Activated naive CD4-positive, alpha-beta T cell treated with anti-CD3 and anti-CD28 coated beads for 36 hours (primary cell): Measurements from ENCODE around the gene ANO2. TPM values are rescaled to one million over a fixed set of nuclear protein-coding genes. Genes with fewer than 3 reads are reported as not detected.

Source experiments
- CTCF ChIA-PET: fragments of 350-600 bp; sonication (Branson Sonifier 250); formaldehyde crosslinking; loops from one replicate; lab custom pipeline; 2021; ENCODE audit warnings: antibody characterized with exemption; lab: Charles Lee
- DNase-seq: peaks from one replicate; pipeline ENCODE4 v3.0.0-alpha.2; 2020
- H3K27ac Mint-ChIP-seq: one replicate; pipeline ENCODE4 v1.8.0; 2021; ENCODE audit warnings: mild to moderate bottlenecking, mixed read lengths
- H3K27me3 Mint-ChIP-seq: one replicate; pipeline ENCODE4 v1.8.0; 2021; ENCODE audit warnings: low read depth, mixed read lengths
- H3K36me3 Mint-ChIP-seq: one replicate; pipeline ENCODE4 v1.8.0; 2021; ENCODE audit warnings: low read depth, mixed read lengths
- H3K4me1 Mint-ChIP-seq: one replicate; pipeline ENCODE4 v1.8.0; 2021; ENCODE audit warnings: low read depth, mixed read lengths
- H3K4me3 Mint-ChIP-seq: one replicate; pipeline ENCODE4 v1.8.0; 2021; ENCODE audit warnings: mild to moderate bottlenecking, moderate library complexity, mixed read lengths
- H3K9me3 Mint-ChIP-seq: one replicate; pipeline ENCODE4 v1.8.0; 2021; ENCODE audit warnings: mixed read lengths
- intact Hi-C: fragments of 100-400 bp; cut with micrococcal nuclease; formaldehyde crosslinking; loops from one replicate; pipeline ENCODE4 v1.15.1; 2023
- total RNA-seq, 2 experiments: library from RNA; stranded (reverse); gene quantifications; one replicate each; pipeline ENCODE4 v1.2.3, GENCODE V29; 2021

Gene ANO2
- not detected for total RNA-seq

GRCh38 chr12:5945071-5946008, at the start of gene ANO2:
TSS of gene ANO2 (minus strand) at chr12:5945259. CDS start at chr12:5945217, 42 bp downstream.
- no peak within 1 kb of the TSS for H3K27ac Mint-ChIP-seq
- CTCF ChIA-PET: no interaction called here
- H3K4me3 Mint-ChIP-seq: no peak within 1 kb of the TSS
- peaks cover 48% of the 10 kb centered on the region for H3K27me3 Mint-ChIP-seq
- intact Hi-C loops: no loop called here
- H3K4me1 Mint-ChIP-seq: peaks cover 2% of the 10 kb centered on the region
- no peaks in the 10 kb centered on the region for H3K36me3 Mint-ChIP-seq
- H3K9me3 Mint-ChIP-seq: no peaks in the 10 kb centered on the region
- DNase-seq: no peak

GRCh38 chr12:5989621-5990020, 44.6 kb upstream of the ANO2 start:
- Mint-ChIP-seq H3K27ac (no peak overlapping the region), H3K9me3 (no peaks in the 10 kb centered on the region), H3K4me3 (no peak overlapping the region), H3K36me3 (no peaks in the 10 kb centered on the region), H3K27me3 (no peaks in the 10 kb centered on the region), H3K4me1 (no peaks in the 10 kb centered on the region)
- intact Hi-C loops: loop anchor here (5.0 kb wide), 1 partner anchor 208 kb away; no protein-coding TSS in a partner anchor
- DNase-seq: no peak
- CTCF ChIA-PET: interaction anchor here (0.7 to 6.6 kb wide), 17 partner anchors 10 to 296 kb away, joined by 3 to 197 read pairs (median 4); no protein-coding TSS in a partner anchor

GRCh38 chr12:5988659-5989116, 43.6 kb upstream of the ANO2 start:
- H3K36me3 Mint-ChIP-seq: no peaks in the 10 kb centered on the region
- no peaks in the 10 kb centered on the region for H3K4me1 Mint-ChIP-seq
- H3K9me3 Mint-ChIP-seq: no peaks in the 10 kb centered on the region
- no peak overlapping the region for H3K4me3 Mint-ChIP-seq
- peak; percentile 79 for DNase-seq
- intact Hi-C loops: loop anchor here (1.0 to 5.0 kb wide), 3 partner anchors 52 to 297 kb away; no protein-coding TSS in a partner anchor
- CTCF ChIA-PET: interaction anchor here (0.6 to 6.6 kb wide), 30 partner anchors 8 to 297 kb away, joined by 3 to 197 read pairs (median 4); no protein-coding TSS in a partner anchor
- no peak overlapping the region for H3K27ac Mint-ChIP-seq
- H3K27me3 Mint-ChIP-seq: no peaks in the 10 kb centered on the region

- DNase-seq: no peak
- H3K9me3 Mint-ChIP-seq: no peaks in the 10 kb centered on the region
- H3K27me3 Mint-ChIP-seq: no peaks in the 10 kb centered on the region
- no peaks in the 10 kb centered on the region for H3K4me1 Mint-ChIP-seq
- no peak overlapping the region for H3K4me3 Mint-ChIP-seq
- H3K27ac Mint-ChIP-seq: no peak overlapping the region
- intact Hi-C loops: loop anchor here (1.0 to 5.0 kb wide), 3 partner anchors 52 to 297 kb away; no protein-coding TSS in a partner anchor
- CTCF ChIA-PET: interaction anchor here (0.6 to 6.6 kb wide), 27 partner anchors 8 to 298 kb away, joined by 3 to 197 read pairs (median 4); no protein-coding TSS in a partner anchor
- no peaks in the 10 kb centered on the region for H3K36me3 Mint-ChIP-seq
These were observed 43.0 kb upstream of the ANO2 start for GRCh38 chr12:5988088-5988487.

GRCh38 chr12:5987573-5987972, 42.5 kb upstream of the ANO2 start:
- Mint-ChIP-seq H3K4me1 (no peaks in the 10 kb centered on the region), H3K9me3 (no peaks in the 10 kb centered on the region), H3K36me3 (no peaks in the 10 kb centered on the region), H3K27me3 (no peaks in the 10 kb centered on the region), H3K27ac (no peak overlapping the region), H3K4me3 (no peak overlapping the region)
- no peak for DNase-seq
- intact Hi-C loops: loop anchor here (5.0 kb wide), 1 partner anchor 210 kb away; no protein-coding TSS in a partner anchor
- CTCF ChIA-PET: interaction anchor here (0.7 to 6.6 kb wide), 16 partner anchors 8 to 298 kb away, joined by 3 to 197 read pairs (median 6); no protein-coding TSS in a partner anchor

GRCh38 chr12:5985471-5985870, 40.4 kb upstream of the ANO2 start:
- intact Hi-C loops: loop anchor here (5.0 kb wide), 1 partner anchor 212 kb away; no protein-coding TSS in a partner anchor
- CTCF ChIA-PET: no interaction called here
- Mint-ChIP-seq H3K4me3 (no peak overlapping the region), H3K27ac (no peak overlapping the region), H3K9me3 (no peaks in the 10 kb centered on the region), H3K27me3 (no peaks in the 10 kb centered on the region), H3K36me3 (no peaks in the 10 kb centered on the region), H3K4me1 (no peaks in the 10 kb centered on the region)
- no peak for DNase-seq

GRCh38 chr12:5984873-5985272, 39.8 kb upstream of the ANO2 start:
- Mint-ChIP-seq H3K9me3 (no peaks in the 10 kb centered on the region), H3K4me1 (no peaks in the 10 kb centered on the region), H3K27me3 (no peaks in the 10 kb centered on the region), H3K36me3 (no peaks in the 10 kb centered on the region), H3K27ac (no peak overlapping the region), H3K4me3 (no peak overlapping the region)
- DNase-seq: no peak
- intact Hi-C loops: loop anchor here (5.0 kb wide), 1 partner anchor 212 kb away; no protein-coding TSS in a partner anchor
- CTCF ChIA-PET: no interaction called here

- intact Hi-C loops: no loop called here
- no peaks in the 10 kb centered on the region for H3K9me3 Mint-ChIP-seq
These were observed 37.0 kb upstream of the ANO2 start for GRCh38 chr12:5982106-5982505.

GRCh38 chr12:5977556-5977955, 32.5 kb upstream of the ANO2 start:
- Mint-ChIP-seq H3K36me3 (no peaks in the 10 kb centered on the region), H3K27ac (no peak overlapping the region), H3K27me3 (peaks cover 5% of the 10 kb centered on the region), H3K4me3 (no peak overlapping the region), H3K9me3 (no peaks in the 10 kb centered on the region), H3K4me1 (no peaks in the 10 kb centered on the region)
- DNase-seq: no peak
- intact Hi-C loops: no loop called here
- CTCF ChIA-PET: interaction anchor here (1.0 to 1.2 kb wide), 2 partner anchors 11 to 60 kb away, joined by 4 to 7 read pairs; no protein-coding TSS in a partner anchor

More at GRCh38 chr12:5982106-5982505, 37.0 kb upstream of the ANO2 start:
- H3K27ac Mint-ChIP-seq: no peak overlapping the region
- H3K4me1 Mint-ChIP-seq: no peaks in the 10 kb centered on the region
- CTCF ChIA-PET: interaction anchor here (0.8 to 4.6 kb wide), 3 partner anchors 7 to 55 kb away, joined by 3 to 17 read pairs (median 4); no protein-coding TSS in a partner anchor
- no peak overlapping the region for H3K4me3 Mint-ChIP-seq
- no peak for DNase-seq
- H3K36me3 Mint-ChIP-seq: no peaks in the 10 kb centered on the region
- H3K27me3 Mint-ChIP-seq: no peaks in the 10 kb centered on the region

GRCh38 chr12:5976711-5977110, 31.7 kb upstream of the ANO2 start:
- H3K27me3 Mint-ChIP-seq: peaks cover 5% of the 10 kb centered on the region
- no peak overlapping the region for H3K4me3 Mint-ChIP-seq
- no peaks in the 10 kb centered on the region for H3K36me3 Mint-ChIP-seq
- H3K9me3 Mint-ChIP-seq: no peaks in the 10 kb centered on the region
- CTCF ChIA-PET: interaction anchor here (1.0 to 1.2 kb wide), 3 partner anchors 11 to 61 kb away, joined by 3 to 7 read pairs (median 4); no protein-coding TSS in a partner anchor
- intact Hi-C loops: no loop called here
- no peaks in the 10 kb centered on the region for H3K4me1 Mint-ChIP-seq
- no peak for DNase-seq
- H3K27ac Mint-ChIP-seq: no peak overlapping the region

- no peaks in the 10 kb centered on the region for H3K4me1 Mint-ChIP-seq
- peaks cover 5% of the 10 kb centered on the region for H3K27me3 Mint-ChIP-seq
- intact Hi-C loops: no loop called here
- DNase-seq: no peak
- H3K9me3 Mint-ChIP-seq: no peaks in the 10 kb centered on the region
- CTCF ChIA-PET: interaction anchor here (1.1 to 1.2 kb wide), 2 partner anchors 12 to 13 kb away, joined by 3 to 7 read pairs; no protein-coding TSS in a partner anchor
- H3K4me3 Mint-ChIP-seq: no peak overlapping the region
- H3K36me3 Mint-ChIP-seq: no peaks in the 10 kb centered on the region
- H3K27ac Mint-ChIP-seq: no peak overlapping the region
These were observed 31.1 kb upstream of the ANO2 start for GRCh38 chr12:5976196-5976595.
